Lung (tissue), 12 donors: Measurements from ENCODE around the gene ALX3. TPM values are rescaled to one million over a fixed set of nuclear protein-coding genes. Genes with fewer than 3 reads are reported as not detected.

Experiments
- ATAC-seq: fragments of 200-7000 bp; cut with Tn5 transposase; one replicate; pipeline ENCODE4 v1.9.1; 2020; ENCODE audit warnings: moderate number of reproducible peaks; ENCODE audit not compliant: insufficient read depth, low FRiP score
- DNase-seq, 3 donors: peaks; one replicate each; pipeline ENCODE4 v3.0.0-alpha.2; 2013 to 2017
- H3K27ac ChIP-seq, 2 donors: one replicate each; pipeline ENCODE4 v1.5.1; 2013; ENCODE audit warnings: mild to moderate bottlenecking in 2 of 2, moderate library complexity in 2 of 2, control low read depth in 1 of 2, inconsistent platforms in 1 of 2, low read depth in 1 of 2, low read length in 1 of 2
- H3K27me3 ChIP-seq, 3 donors: one replicate each; pipeline ENCODE4 v1.5.1; 2013; ENCODE audit warnings: low read length in 2 of 3; ENCODE audit not compliant: control insufficient read depth in 3 of 3, insufficient read depth in 3 of 3
- H3K36me3 ChIP-seq, 4 donors: one replicate each; pipeline ENCODE4 v1.5.1; 2013; ENCODE audit warnings: low read length in 4 of 4, mild to moderate bottlenecking in 1 of 4, moderate library complexity in 1 of 4; ENCODE audit not compliant: control insufficient read depth in 4 of 4, insufficient read depth in 4 of 4
- H3K4me1 ChIP-seq, 5 donors: one replicate each; pipeline ENCODE4 v1.5.1; 2013; ENCODE audit warnings: low read length in 5 of 5, mild to moderate bottlenecking in 2 of 5, moderate library complexity in 1 of 5; ENCODE audit not compliant: control insufficient read depth in 5 of 5, insufficient read depth in 5 of 5
- H3K4me3 ChIP-seq: one replicate; pipeline ENCODE4 v1.5.1; 2013; ENCODE audit warnings: mild to moderate bottlenecking, control low read depth, moderate library complexity
- H3K9ac ChIP-seq, 2 donors: one replicate each; pipeline ENCODE4 v1.5.1; 2013; ENCODE audit warnings: low read length in 2 of 2, control low read depth in 1 of 2; ENCODE audit not compliant: insufficient read depth in 1 of 2
- H3K9me3 ChIP-seq, 4 donors: one replicate each; pipeline ENCODE4 v1.5.1; 2013; ENCODE audit warnings: low read length in 3 of 4, mild to moderate bottlenecking in 1 of 4, moderate library complexity in 1 of 4; ENCODE audit not compliant: control insufficient read depth in 4 of 4, insufficient read depth in 3 of 4
- CTCF ChIP-seq: IDR thresholded peaks from 2 replicates; pipeline ENCODE4 v1.5.1; 2012; ENCODE audit warnings: mild to moderate bottlenecking; ENCODE audit errors: control extremely low read depth, extremely low read depth
- WGBS, 2 donors: extraction: QIAGEN DNeasy Blood & Tissue Kit; methylation state at CpG; one replicate each; pipeline ENCODE4 v1.1.7; 2013; 5-methylcytosine and 5-hydroxymethylcytosine counted together
- polyA plus RNA-seq, 2 donors: library from polyadenylated mRNA; stranded (reverse); fragments of 200-250 nt; gene quantifications; one replicate each; pipeline ENCODE4 v1.2.1, GENCODE V29; 2013
- total RNA-seq, 2 donors: library from RNA; depleted of rRNA in 1 of 2; stranded (reverse); fragments of >200 nt in 1 of 2; gene quantifications; one replicate each; pipeline ENCODE4 v1.2.1, GENCODE V29; 2014 to 2021
- donor health status: control.
- donor health status: control.
- donor health status: Bipolar disorder and iron deficiency.
- donor health status: healthy.
- donor health status: DM: yes; HTN: yes; CAD: no.

The ALX3 gene
- total and polyA plus RNA-seq, 4 donors, result 0.13 to 0.16 TPM; not detected in 2

GRCh38 chr1:110086961-110087360 lies 16.5 kb upstream of the ALX3 start:
- peaks cover 0 to 60% (median 59%) of the 10 kb centered on the region in 3 donors for H3K27me3 ChIP-seq
- H3K4me3 ChIP-seq, result no peak overlapping the region
- WGBS, 2 donors, result 62 to 70% methylated on average over 4 of the region's 4 CpGs
- no peak for DNase-seq
- no peak for ATAC-seq
- TF ChIP-seq CTCF, result no peak
- H3K4me1 ChIP-seq, result peaks cover 0 to 11% (median 0%) of the 10 kb centered on the region in 5 donors
- H3K36me3 ChIP-seq, result no peaks in the 10 kb centered on the region
- no peak overlapping the region for H3K9ac ChIP-seq
- H3K27ac ChIP-seq, result no peak overlapping the region
- H3K9me3 ChIP-seq, result no peaks in the 10 kb centered on the region

- H3K4me1 ChIP-seq, result peaks cover 0 to 11% (median 0%) of the 10 kb centered on the region in 5 donors
- ATAC-seq (no peak), DNase-seq (no peak)
- H3K36me3 ChIP-seq, result no peaks in the 10 kb centered on the region
- no peaks in the 10 kb centered on the region for H3K9me3 ChIP-seq
- no peak for TF ChIP-seq CTCF
- peaks cover 0 to 64% (median 55%) of the 10 kb centered on the region in 3 donors for H3K27me3 ChIP-seq
- H3K9ac ChIP-seq, result no peak overlapping the region
- H3K27ac ChIP-seq, result no peak overlapping the region
- no peak overlapping the region for H3K4me3 ChIP-seq
- WGBS, 2 donors, result 90% methylated on average over 5 of the region's 5 CpGs
These were observed 15.2 kb upstream of the ALX3 start for GRCh38 chr1:110085671-110086070.

- peak; percentile 70 to 74 (median 74) for DNase-seq
- H3K27ac ChIP-seq, result peak overlapping the region in 1 of 2 donors; percentile 60
- peak overlapping the region; percentile 52 for H3K4me3 ChIP-seq
These were observed 14.0 kb upstream of the ALX3 start for GRCh38 chr1:110084227-110085078.

More at GRCh38 chr1:110084227-110085078, 14.0 kb upstream of the ALX3 start:
- H3K27me3 ChIP-seq, result peaks cover 0 to 62% (median 55%) of the 10 kb centered on the region in 3 donors
- peak; percentile 68 for ATAC-seq
- no peak for TF ChIP-seq CTCF
- WGBS, 2 donors, result 3 to 4% methylated on average over 72 of the region's 72 CpGs
- peaks cover 0 to 11% (median 0%) of the 10 kb centered on the region in 5 donors for H3K4me1 ChIP-seq
- no peaks in the 10 kb centered on the region for H3K36me3 ChIP-seq
- H3K9me3 ChIP-seq, result no peaks in the 10 kb centered on the region
- no peak overlapping the region for H3K9ac ChIP-seq
